Measurements from ENCODE around the gene ZNF618.

The ZNF618 gene

DNA sequence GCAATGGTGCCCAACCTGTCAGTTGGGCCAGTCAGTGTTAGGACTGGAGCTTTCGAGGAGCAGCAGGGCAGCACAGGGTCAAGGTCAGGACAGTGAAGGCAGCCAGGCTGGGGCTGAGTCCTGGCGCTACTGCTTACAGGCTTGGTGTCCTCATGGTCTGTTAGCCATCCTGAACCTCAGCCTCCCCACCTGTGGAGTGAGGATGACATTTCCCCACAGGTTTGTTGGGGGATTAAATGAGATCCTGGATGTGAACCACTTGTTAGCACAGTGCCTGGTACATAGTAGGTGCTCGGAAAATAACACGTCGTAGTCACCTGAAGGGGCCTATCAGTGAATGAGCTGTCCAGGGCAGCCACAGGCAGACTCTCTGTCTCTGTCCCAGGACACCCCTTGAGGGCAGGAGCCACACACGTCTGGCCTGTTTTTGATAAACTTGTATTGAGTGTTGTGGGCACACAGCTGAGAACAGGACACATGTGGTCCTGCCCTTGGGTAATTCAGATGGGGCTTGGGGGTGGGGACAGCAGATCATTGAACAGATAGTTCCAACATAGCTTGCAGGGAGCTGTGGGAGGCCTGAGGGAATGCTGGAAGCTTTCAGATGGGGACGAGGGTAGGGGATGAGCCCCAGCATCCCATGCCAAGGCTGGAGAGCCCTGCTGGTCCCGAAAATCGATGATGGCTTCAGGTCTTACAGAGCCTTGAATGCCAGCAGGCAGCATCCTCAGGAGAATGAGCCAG, 132.7 kb downstream of the ZNF618 start:
- Histone ChIP-seq H4K20me1 (ENCODE audit: insufficient read depth, low read length) (no peaks in the 10 kb centered on the region), H3K79me2 (ENCODE audit: insufficient read depth, low read length) (no peaks in the 10 kb centered on the region), H3K4me2 (ENCODE audit: insufficient read depth, low read length) (no peak overlapping the region), H3K9ac (ENCODE audit: low read depth, low read length) (no peak overlapping the region), H3K4me3 (ENCODE audit: low read depth in 1 of 2, low read length in 2 of 2) (no peak overlapping the region), H3K36me3 (ENCODE audit: insufficient read depth, low read length) (no peaks in the 10 kb centered on the region), H3K27me3 (ENCODE audit: insufficient read depth, low read length, poor library complexity) (no peaks in the 10 kb centered on the region), H3K27ac (ENCODE audit: low read length) (no peak overlapping the region), H3K9me3 (ENCODE audit: insufficient read depth, low read length, severe bottlenecking) (no peaks in the 10 kb centered on the region), H2AFZ (ENCODE audit: low read depth, low read length) (no peak overlapping the region), H3K4me1 (ENCODE audit: insufficient read depth, low read length) (no peaks in the 10 kb centered on the region)
- ATAC-seq (ENCODE audit: insufficient read depth, low read depth) (no peak), DNase-seq (no peak)
- TF ChIP-seq EZH2 (IDR thresholded peaks at IDR 0.05; ENCODE audit: borderline replicate concordance, low read depth, low read length, severe bottlenecking), result no peak
- TF ChIP-seq CTCF (IDR thresholded peaks at IDR 0.05; ENCODE audit: borderline replicate concordance, extremely low read depth, low read length, poor library complexity, severe bottlenecking), result no peak

DNA sequence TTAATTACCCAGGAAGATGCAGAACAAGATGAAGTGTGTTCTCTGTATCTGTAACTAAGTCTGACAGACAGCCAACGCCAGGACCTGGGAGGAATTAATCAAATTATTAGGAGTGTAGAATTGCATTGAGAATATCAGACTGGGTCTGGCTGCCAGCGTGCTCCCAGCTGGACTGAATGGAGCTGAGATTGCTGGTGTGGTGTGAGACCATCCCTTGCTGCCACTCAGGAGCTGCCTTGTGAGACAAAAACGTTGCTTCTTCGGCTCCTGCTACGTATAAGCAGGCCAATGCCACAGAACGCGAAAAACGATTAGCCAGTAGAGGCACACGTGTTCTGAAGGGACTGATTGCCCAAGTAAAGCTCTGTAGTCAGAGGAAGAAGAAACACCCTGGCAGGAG, 135.2 kb downstream of the ZNF618 start:
- Histone ChIP-seq H3K36me3 (ENCODE audit: insufficient read depth, low read length) (no peaks in the 10 kb centered on the region), H3K4me3 (ENCODE audit: low read depth in 1 of 2, low read length in 2 of 2) (no peak overlapping the region), H3K4me1 (ENCODE audit: insufficient read depth, low read length) (no peaks in the 10 kb centered on the region), H3K9me3 (ENCODE audit: insufficient read depth, low read length, severe bottlenecking) (no peaks in the 10 kb centered on the region), H4K20me1 (ENCODE audit: insufficient read depth, low read length) (no peaks in the 10 kb centered on the region), H3K4me2 (ENCODE audit: insufficient read depth, low read length) (no peak overlapping the region), H2AFZ (ENCODE audit: low read depth, low read length) (no peak overlapping the region), H3K9ac (ENCODE audit: low read depth, low read length) (no peak overlapping the region), H3K27ac (ENCODE audit: low read length) (no peak overlapping the region), H3K79me2 (ENCODE audit: insufficient read depth, low read length) (no peaks in the 10 kb centered on the region), H3K27me3 (ENCODE audit: insufficient read depth, low read length, poor library complexity) (no peaks in the 10 kb centered on the region)
- DNase-seq, result no peak
- TF ChIP-seq EZH2 (IDR thresholded peaks at IDR 0.05; ENCODE audit: borderline replicate concordance, low read depth, low read length, severe bottlenecking) (no peak), CTCF (IDR thresholded peaks at IDR 0.05; ENCODE audit: borderline replicate concordance, extremely low read depth, low read length, poor library complexity, severe bottlenecking) (no peak)
- ATAC-seq (ENCODE audit: insufficient read depth, low read depth), result no peak

GRCh38 chr9:114012126-114012525, 136.0 kb downstream of the ZNF618 start:
- H3K4me1 ChIP-seq (ENCODE audit: insufficient read depth, low read length), result no peaks in the 10 kb centered on the region
- H3K27ac ChIP-seq (ENCODE audit: low read length), result no peak overlapping the region
- DNase-seq (no peak), ATAC-seq (ENCODE audit: insufficient read depth, low read depth) (no peak)
- no peak overlapping the region for H2AFZ ChIP-seq (ENCODE audit: low read depth, low read length)
- H4K20me1 ChIP-seq (ENCODE audit: insufficient read depth, low read length), result no peaks in the 10 kb centered on the region
- H3K27me3 ChIP-seq (ENCODE audit: insufficient read depth, low read length, poor library complexity), result no peaks in the 10 kb centered on the region
- H3K4me3 ChIP-seq (ENCODE audit: low read depth in 1 of 2, low read length in 2 of 2), result no peak overlapping the region
- TF ChIP-seq CTCF (IDR thresholded peaks at IDR 0.05; ENCODE audit: borderline replicate concordance, extremely low read depth, low read length, poor library complexity, severe bottlenecking), result no peak
- TF ChIP-seq EZH2 (IDR thresholded peaks at IDR 0.05; ENCODE audit: borderline replicate concordance, low read depth, low read length, severe bottlenecking), result no peak
- no peak overlapping the region for H3K9ac ChIP-seq (ENCODE audit: low read depth, low read length)
- H3K36me3 ChIP-seq (ENCODE audit: insufficient read depth, low read length), result no peaks in the 10 kb centered on the region
- H3K79me2 ChIP-seq (ENCODE audit: insufficient read depth, low read length), result no peaks in the 10 kb centered on the region
- H3K4me2 ChIP-seq (ENCODE audit: insufficient read depth, low read length), result no peak overlapping the region
- H3K9me3 ChIP-seq (ENCODE audit: insufficient read depth, low read length, severe bottlenecking), result no peaks in the 10 kb centered on the region
